Ovary (tissue), 3 donors: Measurements from ENCODE around the gene ISCA1.

Experiments
- EP300 ChIP-seq: sonication (generic); formaldehyde crosslinking; IDR thresholded peaks from one replicate; pipeline ENCODE4 v1.6.1; 2017; ENCODE audit warnings: antibody characterized with exemption
- POLR2A ChIP-seq: fragments of 450-650 bp; IDR thresholded peaks from one replicate; pipeline ENCODE4 v1.6.1; 2017; ENCODE audit warnings: antibody characterized with exemption, mild to moderate bottlenecking, moderate library complexity
- TF ChIP-seq, protein P1 (sequence below), 3 donors: fragments of 450-650 bp in 2 of 3; fragments of 200-600 bp in 1 of 3; IDR thresholded peaks; one replicate each; pipeline versions ENCODE4 v1.5.1 to v1.8.0; 2016 to 2022; ENCODE audit warnings: antibody characterized with exemption in 3 of 3, mild to moderate bottlenecking in 1 of 3
- donor health status: DM: no; HTN: no; CAD: no.

- TF ChIP-seq POLR2A = no peak
- TF ChIP-seq, protein P1, sequence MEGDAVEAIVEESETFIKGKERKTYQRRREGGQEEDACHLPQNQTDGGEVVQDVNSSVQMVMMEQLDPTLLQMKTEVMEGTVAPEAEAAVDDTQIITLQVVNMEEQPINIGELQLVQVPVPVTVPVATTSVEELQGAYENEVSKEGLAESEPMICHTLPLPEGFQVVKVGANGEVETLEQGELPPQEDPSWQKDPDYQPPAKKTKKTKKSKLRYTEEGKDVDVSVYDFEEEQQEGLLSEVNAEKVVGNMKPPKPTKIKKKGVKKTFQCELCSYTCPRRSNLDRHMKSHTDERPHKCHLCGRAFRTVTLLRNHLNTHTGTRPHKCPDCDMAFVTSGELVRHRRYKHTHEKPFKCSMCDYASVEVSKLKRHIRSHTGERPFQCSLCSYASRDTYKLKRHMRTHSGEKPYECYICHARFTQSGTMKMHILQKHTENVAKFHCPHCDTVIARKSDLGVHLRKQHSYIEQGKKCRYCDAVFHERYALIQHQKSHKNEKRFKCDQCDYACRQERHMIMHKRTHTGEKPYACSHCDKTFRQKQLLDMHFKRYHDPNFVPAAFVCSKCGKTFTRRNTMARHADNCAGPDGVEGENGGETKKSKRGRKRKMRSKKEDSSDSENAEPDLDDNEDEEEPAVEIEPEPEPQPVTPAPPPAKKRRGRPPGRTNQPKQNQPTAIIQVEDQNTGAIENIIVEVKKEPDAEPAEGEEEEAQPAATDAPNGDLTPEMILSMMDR (IDR thresholded peaks at IDR 0.05) = no peak
- no peak for TF ChIP-seq EP300
Observed at GRCh38 chr9:86281593-86282076, 703 bp downstream of the ISCA1 start.
